SK-N-MC (cell line): ENCODE measurements around the gene CDK13.
A peak's percentile ranks its signal among the peaks of the same experiment; 100 is the strongest.

Experiments
- EZH2 ChIP-seq: fragments of 200-600 bp; sonication (generic); IDR thresholded peaks from one replicate; pipeline ENCODE4 v1.6.1; 2017; ENCODE audit warnings: antibody characterized with exemption
- FOXP2 ChIP-seq: optimal IDR thresholded peaks from 2 replicates; pipeline ENCODE3; 2011; ENCODE audit warnings: mild to moderate bottlenecking, moderate library complexity; ENCODE audit not compliant: insufficient read depth; ENCODE audit errors: extremely low read length, control extremely low read depth
- POLR2AphosphoS5 ChIP-seq: IDR thresholded peaks from 2 replicates; pipeline ENCODE4 v1.6.1; 2012; ENCODE audit warnings: mild to moderate bottlenecking, low read depth, low read length, borderline replicate concordance

GRCh38 chr7:39949971-39950472 is at the start of gene CDK13:
- TF ChIP-seq FOXP2, result peak; percentile 57
- TF ChIP-seq EZH2, result no peak
- peak; percentile 63; the same call in 1 of the 2 replicates for TF ChIP-seq POLR2AphosphoS5
